HCT116 (cell line): ENCODE measurements around the gene TNKS1BP1. TPM values are rescaled to one million over a fixed set of nuclear protein-coding genes. Genes with fewer than 3 reads are reported as not detected.

Experiments used
- ATAC-seq: fragments of 200-7000 bp; cut with Tn5 transposase; 2 replicates; pipeline ENCODE4 v1.9.1; 2020; ENCODE audit warnings: mild to moderate bottlenecking, moderate library complexity
- BruUV-seq: library from RNA; stranded (reverse); fragments of 400-500 nt; replicated peaks from 2 replicates; lab custom pipeline; 2021; lab: Mats Ljungman, UMichigan
- CTCF ChIA-PET: fragments of 300-600 bp; sonication (Branson Sonifier 250); formaldehyde crosslinking; loops from one replicate; lab custom pipeline; 2021; ENCODE audit warnings: antibody characterized with exemption; lab: Charles Lee
- POLR2A ChIA-PET: fragments of 300-600, 350-600 bp; sonication (Branson Sonifier 250); formaldehyde crosslinking; loops from one replicate; lab custom pipeline; 2021; ENCODE audit warnings: antibody characterized with exemption; lab: Charles Lee
- RAD21 ChIA-PET, 2 experiments: fragments of 300-600 bp; sonication (Branson Sonifier 250); formaldehyde crosslinking; loops; one replicate each; lab custom pipeline; 2023; ENCODE audit warnings: low total read pairs in 2 of 2; ENCODE audit not compliant: uncharacterized antibody in 2 of 2, unreplicated experiment in 2 of 2, low non-redundant PET in 1 of 2; lab: Charles Lee
- DNase-seq: peaks from one replicate; pipeline ENCODE4 v3.0.0-alpha.2; 2010; ENCODE audit warnings: low read depth, low spot score
- H2AFZ ChIP-seq: fragments of 200-600 bp; shearing (Covaris generic), sonication (generic); 2 replicates; pipeline ENCODE4 v1.6.1; 2017; ENCODE audit warnings: low read depth, mixed run types, mixed read lengths, antibody characterized with exemption, low read length; ENCODE audit not compliant: poor library complexity, severe bottlenecking
- H3K27ac ChIP-seq: 2 replicates; pipeline ENCODE4 v1.5.1; 2012; ENCODE audit warnings: low read depth, low read length
- H3K27me3 ChIP-seq: fragments of 200-600 bp; sonication (generic); 2 replicates; pipeline ENCODE4 v1.6.1; 2016; ENCODE audit warnings: mixed run types, low read length, mixed read lengths; ENCODE audit not compliant: insufficient read depth
- H3K36me3 ChIP-seq, 2 experiments: fragments of 200-500 bp in 1 of 2; fragments of 200-600 bp in 1 of 2; sonication (Bioruptor generic) in 1 of 2; sonication (generic) in 1 of 2; 2 replicates each; pipeline versions ENCODE4 v1.5.1 to v1.6.1; 2014 to 2016; ENCODE audit warnings: low read length in 2 of 2, inconsistent platforms in 1 of 2, mixed read lengths in 1 of 2, mixed run types in 1 of 2; ENCODE audit not compliant: insufficient read depth in 2 of 2, control insufficient read depth in 1 of 2
- H3K4me1 ChIP-seq, 2 experiments: fragments of 200-600 bp in 1 of 2; sonication (generic) in 1 of 2; 2 replicates each; pipeline versions ENCODE4 v1.5.1 to v1.6.1; 2012 to 2017; ENCODE audit warnings: low read length in 2 of 2, inconsistent platforms in 1 of 2, mild to moderate bottlenecking in 1 of 2, mixed read lengths in 1 of 2, mixed run types in 1 of 2, moderate library complexity in 1 of 2; ENCODE audit not compliant: insufficient read depth in 2 of 2, control insufficient read depth in 1 of 2
- H3K4me2 ChIP-seq: fragments of 200-600 bp; sonication (generic); 2 replicates; pipeline ENCODE4 v1.6.1; 2017; ENCODE audit warnings: mixed run types, low read length, mixed read lengths
- H3K4me3 ChIP-seq, 2 experiments: fragments of 200-600 bp in 1 of 2; sonication (generic) in 1 of 2; replicated peaks in 1 of 2; 2 replicates each; pipeline ENCODE4 v1.5.1; 2011 to 2016; ENCODE audit warnings: low read length in 2 of 2, control low read depth in 1 of 2, low read depth in 1 of 2, mild to moderate bottlenecking in 1 of 2, mixed read lengths in 1 of 2, mixed run types in 1 of 2
- H3K79me2 ChIP-seq: fragments of 200-600 bp; sonication (generic); 2 replicates; pipeline ENCODE4 v1.6.1; 2017; ENCODE audit warnings: mild to moderate bottlenecking, mixed run types, low read length, moderate library complexity, mixed read lengths; ENCODE audit not compliant: insufficient read depth
- H3K9ac ChIP-seq: fragments of 200-600 bp; sonication (generic); 2 replicates; pipeline ENCODE4 v1.6.1; 2016; ENCODE audit warnings: low read length, mixed read lengths
- H3K9me2 ChIP-seq: fragments of 200-600 bp; sonication (generic), shearing (Covaris generic); 2 replicates; pipeline ENCODE4 v1.6.1; 2017; ENCODE audit warnings: mixed run types, mild to moderate bottlenecking, moderate library complexity; ENCODE audit not compliant: insufficient read depth
- H3K9me3 ChIP-seq, 2 experiments: fragments of 200-500 bp in 1 of 2; fragments of 200-600 bp in 1 of 2; sonication (Bioruptor generic) in 1 of 2; sonication (generic) in 1 of 2; 2 replicates each; pipeline ENCODE4 v1.6.1; 2014 to 2017; ENCODE audit warnings: low read length in 2 of 2, mixed read lengths in 2 of 2, inconsistent platforms in 1 of 2, low read depth in 1 of 2, mild to moderate bottlenecking in 1 of 2, mixed run types in 1 of 2, moderate library complexity in 1 of 2; ENCODE audit not compliant: control insufficient read depth in 1 of 2, insufficient read depth in 1 of 2
- H4K20me1 ChIP-seq: fragments of 200-600 bp; sonication (generic), shearing (Covaris generic); 2 replicates; pipeline ENCODE4 v1.6.1; 2017; ENCODE audit warnings: mixed run types, mild to moderate bottlenecking, moderate library complexity; ENCODE audit not compliant: insufficient read depth
- ATF3 ChIP-seq: IDR thresholded peaks from 2 replicates; pipeline ENCODE4 v1.6.1; 2012
- CBX3 ChIP-seq: IDR thresholded peaks from 2 replicates; pipeline ENCODE4 v1.6.1; 2012; ENCODE audit warnings: low read depth
- CEBPB ChIP-seq: IDR thresholded peaks from 2 replicates; pipeline ENCODE4 v1.6.1; 2012; ENCODE audit warnings: low read depth
- EGR1 ChIP-seq: IDR thresholded peaks from 2 replicates; pipeline ENCODE4 v1.6.1; 2012; ENCODE audit warnings: low read depth
- ELF1 ChIP-seq: IDR thresholded peaks from 2 replicates; pipeline ENCODE4 v1.6.1; 2012; ENCODE audit warnings: low read depth, borderline replicate concordance
- EZH2 ChIP-seq: fragments of 200-600 bp; sonication (generic); IDR thresholded peaks from 2 replicates; pipeline ENCODE4 v1.6.1; 2017; ENCODE audit warnings: antibody characterized with exemption, mixed run types
- EZH2phosphoT487 ChIP-seq: fragments of 200-600 bp; IDR thresholded peaks from 2 replicates; pipeline ENCODE4 v1.6.1; 2018; ENCODE audit warnings: antibody characterized with exemption, borderline replicate concordance
- MAX ChIP-seq: IDR thresholded peaks from 2 replicates; pipeline ENCODE4 v1.6.1; 2012
- POLR2A ChIP-seq: IDR thresholded peaks from 2 replicates; pipeline ENCODE4 v1.7.0; 2011; ENCODE audit warnings: borderline replicate concordance; ENCODE audit not compliant: insufficient read depth, insufficient read length; ENCODE audit errors: extremely low read depth
- SP1 ChIP-seq: IDR thresholded peaks from 2 replicates; pipeline ENCODE4 v1.6.1; 2012; ENCODE audit warnings: low read depth
- SRF ChIP-seq: IDR thresholded peaks from 2 replicates; pipeline ENCODE4 v1.6.1; 2012; ENCODE audit warnings: low read depth
- YY1 ChIP-seq: IDR thresholded peaks from 2 replicates; pipeline ENCODE4 v1.6.1; 2011; ENCODE audit warnings: low read length, low read depth, moderate library complexity, mild to moderate bottlenecking; ENCODE audit not compliant: insufficient replicate concordance; ENCODE audit errors: extremely low read depth
- ZBTB33 ChIP-seq: IDR thresholded peaks from 2 replicates; pipeline ENCODE4 v1.6.1; 2011; ENCODE audit warnings: mild to moderate bottlenecking, low read length, moderate library complexity; ENCODE audit not compliant: insufficient replicate concordance; ENCODE audit errors: extremely low read depth
- ZFX ChIP-seq: fragments of 450-650 bp; IDR thresholded peaks from 2 replicates; pipeline ENCODE4 v1.6.1; 2017
- ZNF274 ChIP-seq: fragments of 200-500 bp; sonication (Bioruptor generic); IDR thresholded peaks from 2 replicates; pipeline ENCODE4 v1.6.1; 2014; ENCODE audit warnings: mild to moderate bottlenecking, low read depth, low read length, inconsistent platforms
- intact Hi-C: fragments of 100-400 bp; cut with micrococcal nuclease; formaldehyde crosslinking; loops from 2 replicates; pipeline ENCODE4 v1.10.0; 2022
- total RNA-seq: library from RNA; stranded (reverse); gene quantifications from one replicate; pipeline ENCODE4 v1.2.1, GENCODE V29; 2021; ENCODE audit not compliant: unreplicated experiment
- TF ChIP-seq, protein P1 (sequence below), 3 experiments: fragments of 200-600 bp in 1 of 3; sonication (generic) in 1 of 3; IDR thresholded peaks in 2 of 3; conservative IDR thresholded peaks in 1 of 3; 2 replicates each; pipeline ENCODE4 v1.5.1; 2012 to 2017; ENCODE audit warnings: low read depth in 2 of 3, low read length in 2 of 3, antibody characterized with exemption in 1 of 3, borderline replicate concordance in 1 of 3, control low read depth in 1 of 3, mild to moderate bottlenecking in 1 of 3, mixed read lengths in 1 of 3, mixed run types in 1 of 3, moderate library complexity in 1 of 3; ENCODE audit not compliant: insufficient read depth in 1 of 3

The TNKS1BP1 gene
- total RNA-seq, 1 experiment from 2014 or later = 77.6 TPM

DNA sequence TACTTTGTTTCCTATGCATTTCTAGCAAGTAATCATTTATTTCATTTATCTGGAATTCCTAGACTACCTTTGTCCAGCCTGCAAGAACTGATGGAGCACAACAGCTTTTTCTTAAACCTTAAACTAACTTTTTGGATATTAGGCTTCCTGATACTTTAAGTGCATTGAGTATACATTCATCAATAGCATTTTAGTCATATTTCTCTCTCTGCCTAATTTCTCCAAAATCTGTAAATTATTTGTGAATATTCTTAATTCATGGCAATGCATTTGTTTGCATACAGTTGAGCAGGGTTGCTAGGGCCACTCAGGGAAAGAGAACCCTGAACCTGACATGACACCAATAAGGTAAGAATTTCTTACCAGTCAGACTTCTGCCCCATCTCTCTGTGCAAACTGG is 58.6 kb downstream of the TNKS1BP1 start:
- H3K9me3 ChIP-seq = no peaks in the 10 kb centered on the region
- CTCF ChIA-PET = no interaction called here
- no peak for ATAC-seq
- no peaks in the 10 kb centered on the region for H3K4me1 ChIP-seq
- H3K4me3 ChIP-seq = no peak overlapping the region
- no peaks in the 10 kb centered on the region for H3K27me3 ChIP-seq
- no peaks in the 10 kb centered on the region for H3K36me3 ChIP-seq
- no peak overlapping the region for H3K4me2 ChIP-seq
- H3K27ac ChIP-seq = no peak overlapping the region
- RAD21 ChIA-PET = no interaction called here
- no peak overlapping the region for H2AFZ ChIP-seq
- POLR2A ChIA-PET = no interaction called here
- H3K79me2 ChIP-seq = no peaks in the 10 kb centered on the region
- H3K9me2 ChIP-seq = no peaks in the 10 kb centered on the region
- intact Hi-C loops = loop anchor here (10.0 kb wide), 1 partner anchor 61 kb away; no protein-coding TSS in a partner anchor
- H4K20me1 ChIP-seq = no peaks in the 10 kb centered on the region
- H3K9ac ChIP-seq = no peak overlapping the region
- no TSS peak for BruUV-seq
- TF ChIP-seq EGR1 = no peak
- TF ChIP-seq ZFX = no peak
- no peak for TF ChIP-seq SRF
- TF ChIP-seq ELF1 = no peak
- TF ChIP-seq EZH2phosphoT487 = no peak
- no peak for TF ChIP-seq ZNF274
- TF ChIP-seq CEBPB = no peak
- no peak for TF ChIP-seq POLR2A
- no peak for DNase-seq

DNA sequence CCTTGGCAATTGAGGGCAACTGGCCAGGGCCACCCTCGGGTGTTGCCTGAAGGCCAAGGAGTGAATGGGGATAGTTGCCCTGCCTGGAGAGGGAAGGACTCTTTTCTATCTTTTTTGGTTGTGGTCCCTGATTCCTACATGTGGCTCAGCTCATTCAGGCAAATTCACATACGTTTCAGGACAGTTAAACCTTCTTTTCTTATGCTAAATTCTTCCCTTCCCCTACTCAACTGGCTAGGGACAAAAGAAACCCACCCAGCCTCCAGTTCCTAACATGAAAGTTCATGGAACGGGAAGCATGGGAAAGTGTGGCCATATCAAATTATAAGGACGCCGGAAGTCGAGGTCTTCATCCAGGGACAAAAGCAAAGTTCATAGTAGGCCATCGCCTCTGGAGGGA is 61.4 kb downstream of the TNKS1BP1 start:
- BruUV-seq = no TSS peak
- no peaks in the 10 kb centered on the region for H3K9me2 ChIP-seq
- intact Hi-C loops = loop anchor here (10.0 kb wide), 1 partner anchor 59 kb away; no protein-coding TSS in a partner anchor
- H3K36me3 ChIP-seq = no peaks in the 10 kb centered on the region
- ChIA-PET RAD21 (no interaction called here), POLR2A (no interaction called here), CTCF (no interaction called here)
- H2AFZ ChIP-seq = no peak overlapping the region
- H3K4me1 ChIP-seq = no peaks in the 10 kb centered on the region
- H4K20me1 ChIP-seq = no peaks in the 10 kb centered on the region
- DNase-seq = no peak
- no peak overlapping the region for H3K4me2 ChIP-seq
- no peak overlapping the region for H3K27ac ChIP-seq
- no peaks in the 10 kb centered on the region for H3K9me3 ChIP-seq
- no peak overlapping the region for H3K9ac ChIP-seq
- ATAC-seq = no peak
- no peak overlapping the region for H3K4me3 ChIP-seq
- no peaks in the 10 kb centered on the region for H3K79me2 ChIP-seq
- H3K27me3 ChIP-seq = no peaks in the 10 kb centered on the region; the same call in 1 of the 2 replicates
- no peak for TF ChIP-seq ZBTB33
- no peak for TF ChIP-seq MAX
- no peak for TF ChIP-seq SRF
- no peak for TF ChIP-seq CBX3
- no peak for TF ChIP-seq YY1
- TF ChIP-seq, protein P1, sequence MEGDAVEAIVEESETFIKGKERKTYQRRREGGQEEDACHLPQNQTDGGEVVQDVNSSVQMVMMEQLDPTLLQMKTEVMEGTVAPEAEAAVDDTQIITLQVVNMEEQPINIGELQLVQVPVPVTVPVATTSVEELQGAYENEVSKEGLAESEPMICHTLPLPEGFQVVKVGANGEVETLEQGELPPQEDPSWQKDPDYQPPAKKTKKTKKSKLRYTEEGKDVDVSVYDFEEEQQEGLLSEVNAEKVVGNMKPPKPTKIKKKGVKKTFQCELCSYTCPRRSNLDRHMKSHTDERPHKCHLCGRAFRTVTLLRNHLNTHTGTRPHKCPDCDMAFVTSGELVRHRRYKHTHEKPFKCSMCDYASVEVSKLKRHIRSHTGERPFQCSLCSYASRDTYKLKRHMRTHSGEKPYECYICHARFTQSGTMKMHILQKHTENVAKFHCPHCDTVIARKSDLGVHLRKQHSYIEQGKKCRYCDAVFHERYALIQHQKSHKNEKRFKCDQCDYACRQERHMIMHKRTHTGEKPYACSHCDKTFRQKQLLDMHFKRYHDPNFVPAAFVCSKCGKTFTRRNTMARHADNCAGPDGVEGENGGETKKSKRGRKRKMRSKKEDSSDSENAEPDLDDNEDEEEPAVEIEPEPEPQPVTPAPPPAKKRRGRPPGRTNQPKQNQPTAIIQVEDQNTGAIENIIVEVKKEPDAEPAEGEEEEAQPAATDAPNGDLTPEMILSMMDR (IDR thresholded peaks at IDR 0.05 in 2 of 3, conservative IDR thresholded peaks at IDR 0.05 in 1 of 3; ENCODE audit: borderline replicate concordance in 1 of 3, insufficient read depth in 1 of 3, low read depth in 2 of 3, low read length in 2 of 3) = no peak
- no peak for TF ChIP-seq EZH2
- TF ChIP-seq ATF3 = no peak
- no peak for TF ChIP-seq ZNF274
- no peak for TF ChIP-seq SP1
